Measurements from ENCODE around the gene FBXL20. TPM values are rescaled to one million over a fixed set of nuclear protein-coding genes. Genes with fewer than 3 reads are reported as not detected.
A peak's percentile ranks its signal among the peaks of the same experiment; 100 is the strongest.
"Not testable (repeated sequence)": the region's sequence is repeated elsewhere in the genome, so short reads cannot be mapped to it uniquely, and the experiment has no call there.

The FBXL20 gene
- total and polyA plus RNA-seq, 4 experiments from 2014 or later: 1.5 to 38.5 (median 19.7) TPM

GRCh38 chr17:39281806-39282205 lies 119.6 kb downstream of the FBXL20 start:
- Mint-ChIP-seq H3K4me1 (no peaks in the 10 kb centered on the region), H3K36me3 (peaks cover 9 to 26% of the 10 kb centered on the region in 2 donors), H3K27ac (no peak overlapping the region)

GRCh38 chr17:39278246-39278645 lies 123.2 kb downstream of the FBXL20 start:
- H3K27me3 ChIP-seq (ENCODE audit: insufficient read depth, low read length); POLR2A ChIA-PET (ENCODE audit: partially characterized antibody); intact Hi-C loops (cut with micrococcal nuclease); H3K27ac Mint-ChIP-seq; H3K9me3 ChIP-seq (ENCODE audit: control insufficient read depth in 1 of 2, low read length in 2 of 2); CTCF ChIA-PET (ENCODE audit: partially characterized antibody); H3K4me3 ChIP-seq (ENCODE audit: low read length in 2 of 2); H3K27ac ChIP-seq (ENCODE audit: low read depth, low read length); H3K4me1 Mint-ChIP-seq; H3K4me3 Mint-ChIP-seq; DNase-seq; H3K9me3 Mint-ChIP-seq; H3K27me3 Mint-ChIP-seq; H3K4me1 ChIP-seq (ENCODE audit: insufficient read depth, low read length): not testable (repeated sequence)
- peaks cover 18 to 41% of the 10 kb centered on the region in 2 donors for H3K36me3 Mint-ChIP-seq
- H3K36me3 ChIP-seq (ENCODE audit: insufficient read depth, low read length): peaks cover 18% of the 10 kb centered on the region

More at GRCh38 chr17:39281806-39282205, 119.6 kb downstream of the FBXL20 start:
- no peak for DNase-seq
- H3K4me3 Mint-ChIP-seq: no peak overlapping the region
- no peak overlapping the region for H3K27ac ChIP-seq (ENCODE audit: low read depth, low read length)
- H3K9me3 Mint-ChIP-seq: no peaks in the 10 kb centered on the region
- H3K9me3 ChIP-seq (ENCODE audit: control insufficient read depth in 1 of 2, low read length in 2 of 2): no peaks in the 10 kb centered on the region
- ChIA-PET CTCF (ENCODE audit: partially characterized antibody) (no interaction called here), POLR2A (ENCODE audit: partially characterized antibody) (no interaction called here)
- H3K4me3 ChIP-seq (ENCODE audit: low read length in 2 of 2): no peak overlapping the region
- H3K4me1 ChIP-seq (ENCODE audit: insufficient read depth, low read length): no peaks in the 10 kb centered on the region
- intact Hi-C loops (cut with micrococcal nuclease): no loop called here
- H3K27me3 ChIP-seq (ENCODE audit: insufficient read depth, low read length): no peaks in the 10 kb centered on the region
- H3K27me3 Mint-ChIP-seq: no peaks in the 10 kb centered on the region
- peaks cover 12% of the 10 kb centered on the region for H3K36me3 ChIP-seq (ENCODE audit: insufficient read depth, low read length)

- Mint-ChIP-seq H3K36me3 (peaks cover 23 to 41% of the 10 kb centered on the region in 2 donors), H3K4me1 (no peaks in the 10 kb centered on the region), H3K4me3 (no peak overlapping the region), H3K9me3 (no peaks in the 10 kb centered on the region), H3K27me3 (no peaks in the 10 kb centered on the region), H3K27ac (peak overlapping the region in 1 of 7 donors; percentile 48)
- Histone ChIP-seq H3K4me1 (ENCODE audit: insufficient read depth, low read length) (no peaks in the 10 kb centered on the region), H3K4me3 (ENCODE audit: low read length in 2 of 2) (no peak overlapping the region), H3K36me3 (ENCODE audit: insufficient read depth, low read length) (peaks cover 18% of the 10 kb centered on the region), H3K27ac (ENCODE audit: low read depth, low read length) (no peak overlapping the region), H3K27me3 (ENCODE audit: insufficient read depth, low read length) (no peaks in the 10 kb centered on the region), H3K9me3 (ENCODE audit: control insufficient read depth in 1 of 2, low read length in 2 of 2) (no peaks in the 10 kb centered on the region)
- no peak for DNase-seq
- CTCF ChIA-PET (ENCODE audit: partially characterized antibody): no interaction called here
- POLR2A ChIA-PET (ENCODE audit: partially characterized antibody): no interaction called here
- intact Hi-C loops (cut with micrococcal nuclease): no loop called here
Observed at GRCh38 chr17:39277110-39277509, 124.3 kb downstream of the FBXL20 start.

GRCh38 chr17:39276113-39276512 lies 125.3 kb downstream of the FBXL20 start:
- peaks cover 26 to 36% of the 10 kb centered on the region in 2 donors for H3K36me3 Mint-ChIP-seq
- Histone ChIP-seq H3K4me3 (ENCODE audit: low read length in 2 of 2) (no peak overlapping the region), H3K9me3 (ENCODE audit: control insufficient read depth in 1 of 2, low read length in 2 of 2) (no peaks in the 10 kb centered on the region), H3K4me1 (ENCODE audit: insufficient read depth, low read length) (no peaks in the 10 kb centered on the region), H3K27ac (ENCODE audit: low read depth, low read length) (no peak overlapping the region), H3K36me3 (ENCODE audit: insufficient read depth, low read length) (peaks cover 18% of the 10 kb centered on the region), H3K27me3 (ENCODE audit: insufficient read depth, low read length) (no peaks in the 10 kb centered on the region)
- intact Hi-C loops (cut with micrococcal nuclease): no loop called here
- no peak overlapping the region for H3K4me3 Mint-ChIP-seq
- DNase-seq: no peak
- H3K27ac Mint-ChIP-seq: no peak overlapping the region
- ChIA-PET CTCF (ENCODE audit: partially characterized antibody) (no interaction called here), POLR2A (ENCODE audit: partially characterized antibody) (no interaction called here)
- H3K4me1 Mint-ChIP-seq: no peaks in the 10 kb centered on the region
- no peaks in the 10 kb centered on the region for H3K27me3 Mint-ChIP-seq
- H3K9me3 Mint-ChIP-seq: no peaks in the 10 kb centered on the region

GRCh38 chr17:39271546-39271945 lies 129.9 kb downstream of the FBXL20 start:
- Mint-ChIP-seq H3K27me3 (no peaks in the 10 kb centered on the region), H3K36me3 (peaks cover 28 to 47% of the 10 kb centered on the region in 2 donors), H3K4me3 (no peak overlapping the region), H3K4me1 (no peaks in the 10 kb centered on the region), H3K27ac (no peak overlapping the region), H3K9me3 (no peaks in the 10 kb centered on the region)
- H3K36me3 ChIP-seq (ENCODE audit: insufficient read depth, low read length): peaks cover 21% of the 10 kb centered on the region
- H3K4me1 ChIP-seq (ENCODE audit: insufficient read depth, low read length): no peaks in the 10 kb centered on the region
- H3K27ac ChIP-seq (ENCODE audit: low read depth, low read length): no peak overlapping the region
- no peak for DNase-seq
- intact Hi-C loops (cut with micrococcal nuclease): no loop called here
- H3K9me3 ChIP-seq (ENCODE audit: control insufficient read depth in 1 of 2, low read length in 2 of 2): no peaks in the 10 kb centered on the region
- POLR2A ChIA-PET (ENCODE audit: partially characterized antibody): no interaction called here
- H3K27me3 ChIP-seq (ENCODE audit: insufficient read depth, low read length): no peaks in the 10 kb centered on the region
- CTCF ChIA-PET (ENCODE audit: partially characterized antibody): no interaction called here
- H3K4me3 ChIP-seq (ENCODE audit: low read length in 2 of 2): no peak overlapping the region

GRCh38 chr17:39270923-39271322 lies 130.5 kb downstream of the FBXL20 start:
- H3K4me3 ChIP-seq (ENCODE audit: low read length in 2 of 2): no peak overlapping the region
- peaks cover 28 to 49% of the 10 kb centered on the region in 2 donors for H3K36me3 Mint-ChIP-seq
- no peaks in the 10 kb centered on the region for H3K27me3 ChIP-seq (ENCODE audit: insufficient read depth, low read length)
- H3K27ac Mint-ChIP-seq: no peak overlapping the region
- no peak overlapping the region for H3K27ac ChIP-seq (ENCODE audit: low read depth, low read length)
- no peaks in the 10 kb centered on the region for H3K4me1 Mint-ChIP-seq
- DNase-seq: no peak
- H3K9me3 ChIP-seq (ENCODE audit: control insufficient read depth in 1 of 2, low read length in 2 of 2): no peaks in the 10 kb centered on the region
- CTCF ChIA-PET (ENCODE audit: partially characterized antibody): no interaction called here
- intact Hi-C loops (cut with micrococcal nuclease): no loop called here
- H3K4me3 Mint-ChIP-seq: no peak overlapping the region
- H3K4me1 ChIP-seq (ENCODE audit: insufficient read depth, low read length): no peaks in the 10 kb centered on the region
- POLR2A ChIA-PET (ENCODE audit: partially characterized antibody): interaction anchor here (0.6 kb wide), 1 partner anchor 136 kb away, joined by 3 read pairs; no protein-coding TSS in a partner anchor
- H3K36me3 ChIP-seq (ENCODE audit: insufficient read depth, low read length): peaks cover 24% of the 10 kb centered on the region
- no peaks in the 10 kb centered on the region for H3K9me3 Mint-ChIP-seq
- H3K27me3 Mint-ChIP-seq: no peaks in the 10 kb centered on the region

- Mint-ChIP-seq H3K36me3 (peaks cover 35 to 69% of the 10 kb centered on the region in 2 donors), H3K27me3 (no peaks in the 10 kb centered on the region), H3K4me3 (no peak overlapping the region), H3K4me1 (no peaks in the 10 kb centered on the region), H3K27ac (peak overlapping the region in 1 of 7 donors; percentile 4), H3K9me3 (no peaks in the 10 kb centered on the region)
- intact Hi-C loops (cut with micrococcal nuclease): no loop called here
- ChIA-PET POLR2A (ENCODE audit: partially characterized antibody) (no interaction called here), CTCF (ENCODE audit: partially characterized antibody) (no interaction called here)
- DNase-seq: no peak
- peaks cover 47% of the 10 kb centered on the region for H3K36me3 ChIP-seq (ENCODE audit: insufficient read depth, low read length)
- no peak overlapping the region for H3K27ac ChIP-seq (ENCODE audit: low read depth, low read length)
- no peak overlapping the region for H3K4me3 ChIP-seq (ENCODE audit: low read length in 2 of 2)
- no peaks in the 10 kb centered on the region for H3K9me3 ChIP-seq (ENCODE audit: control insufficient read depth in 1 of 2, low read length in 2 of 2)
- H3K4me1 ChIP-seq (ENCODE audit: insufficient read depth, low read length): no peaks in the 10 kb centered on the region
- no peaks in the 10 kb centered on the region for H3K27me3 ChIP-seq (ENCODE audit: insufficient read depth, low read length)
Observed at GRCh38 chr17:39264119-39264518, 137.3 kb downstream of the FBXL20 start.

GRCh38 chr17:39261286-39261685 lies 140.1 kb downstream of the FBXL20 start:
- Histone ChIP-seq H3K4me1 (ENCODE audit: insufficient read depth, low read length) (no peaks in the 10 kb centered on the region), H3K27me3 (ENCODE audit: insufficient read depth, low read length) (no peaks in the 10 kb centered on the region), H3K4me3 (ENCODE audit: low read length in 2 of 2) (no peak overlapping the region), H3K36me3 (ENCODE audit: insufficient read depth, low read length) (peaks cover 35% of the 10 kb centered on the region), H3K27ac (ENCODE audit: low read depth, low read length) (no peak overlapping the region), H3K9me3 (ENCODE audit: control insufficient read depth in 1 of 2, low read length in 2 of 2) (no peaks in the 10 kb centered on the region)
- no peaks in the 10 kb centered on the region for H3K9me3 Mint-ChIP-seq
- no peak for DNase-seq
- H3K27ac Mint-ChIP-seq: peak overlapping the region in 2 of 7 donors; percentile 14 to 29
- intact Hi-C loops (cut with micrococcal nuclease): no loop called here
- H3K36me3 Mint-ChIP-seq: peaks cover 45 to 67% of the 10 kb centered on the region in 2 donors
- no peaks in the 10 kb centered on the region for H3K27me3 Mint-ChIP-seq
- H3K4me3 Mint-ChIP-seq: no peak overlapping the region
- ChIA-PET POLR2A (ENCODE audit: partially characterized antibody) (no interaction called here), CTCF (ENCODE audit: partially characterized antibody) (no interaction called here)
- peaks cover 0 to 2% (median 0%) of the 10 kb centered on the region in 4 donors for H3K4me1 Mint-ChIP-seq

Data from CD4-positive, alpha-beta memory T cell (primary cell).